Left kidney (tissue), 2 donors: ENCODE results near the gene GPR68. TPM values are rescaled to one million over a fixed set of nuclear protein-coding genes. Genes with fewer than 3 reads are reported as not detected.
"Not testable (repeated sequence)": the region's sequence is repeated elsewhere in the genome, so short reads cannot be mapped to it uniquely, and the experiment has no call there.

ENCODE experiments used
- DNase-seq: peaks from one replicate; pipeline ENCODE4 v3.0.0-alpha.2; 2013
- polyA plus RNA-seq: library from polyadenylated mRNA; unstranded; fragments of 120-200 nt; gene quantifications from one replicate; pipeline ENCODE4 v1.2.1, GENCODE V29; 2013; ENCODE audit not compliant: insufficient read length

The GPR68 gene
- polyA plus RNA-seq, 1 donor: 3.1 TPM

DNA sequence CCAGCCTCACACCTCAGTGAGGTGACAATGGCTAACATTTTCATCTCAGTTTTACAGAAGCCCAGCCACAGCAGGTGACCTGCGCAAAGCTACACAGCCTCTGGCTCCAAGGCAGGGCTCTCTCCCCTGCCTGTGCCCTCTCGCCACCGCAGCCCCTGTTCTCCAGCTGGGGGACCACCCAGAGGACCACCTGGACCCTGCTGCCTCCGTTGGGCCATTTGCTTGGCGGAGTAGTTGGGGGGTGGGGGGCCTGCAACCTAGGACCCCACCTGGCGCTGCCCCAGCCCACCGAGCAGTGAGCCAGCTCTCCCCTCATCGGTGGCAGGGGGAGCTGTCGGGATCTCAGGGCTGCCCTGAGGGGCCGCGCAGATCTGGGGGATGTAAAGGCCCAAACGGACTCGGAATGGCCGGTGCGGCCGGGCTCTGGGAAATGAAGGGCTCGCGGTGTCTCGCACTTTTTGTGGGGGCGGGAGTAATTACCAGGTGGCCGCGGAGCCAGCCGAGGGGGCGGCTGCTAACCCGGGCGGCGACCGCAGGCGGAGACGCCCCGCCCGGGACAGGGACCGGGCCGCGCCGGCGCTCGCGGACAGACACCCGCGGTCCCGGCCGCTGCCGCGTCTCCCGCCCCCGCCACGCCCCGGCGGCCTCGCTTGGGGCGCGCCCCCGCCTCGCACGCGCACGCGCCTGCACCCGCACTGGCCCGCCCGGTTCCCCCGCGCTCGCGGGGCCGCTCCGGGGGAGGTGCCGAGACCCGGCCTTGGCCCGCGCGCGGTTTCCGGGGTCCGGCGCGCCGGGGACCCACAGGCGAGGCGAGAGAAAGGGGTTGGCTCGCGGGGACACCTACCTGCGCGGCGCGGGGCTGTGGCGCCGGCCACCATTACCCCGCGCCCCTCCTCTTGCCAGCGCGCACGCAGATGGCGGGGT lies 8.6 kb upstream of the GPR68 start:
- no peak for DNase-seq

DNA sequence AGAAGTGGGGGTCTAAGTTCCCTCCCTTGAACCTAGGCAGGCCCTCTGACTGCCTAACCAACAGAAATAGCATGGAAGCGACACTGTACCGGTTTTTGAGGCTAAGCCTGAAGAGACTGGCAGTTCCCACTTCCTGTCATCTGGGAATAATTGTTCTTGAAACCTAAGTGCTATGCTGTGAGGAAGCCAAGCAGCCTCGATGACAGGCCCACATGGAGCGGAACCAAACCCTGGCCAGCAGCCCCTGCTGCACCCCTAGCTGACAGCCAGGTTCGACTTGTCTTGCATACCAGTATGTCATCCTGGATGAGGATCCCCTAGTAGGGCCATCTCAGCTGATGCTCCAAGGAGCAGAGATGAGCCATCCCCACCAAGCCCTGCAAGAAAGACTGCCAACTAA lies 6.4 kb upstream of the GPR68 start:
- DNase-seq: no peak

DNA sequence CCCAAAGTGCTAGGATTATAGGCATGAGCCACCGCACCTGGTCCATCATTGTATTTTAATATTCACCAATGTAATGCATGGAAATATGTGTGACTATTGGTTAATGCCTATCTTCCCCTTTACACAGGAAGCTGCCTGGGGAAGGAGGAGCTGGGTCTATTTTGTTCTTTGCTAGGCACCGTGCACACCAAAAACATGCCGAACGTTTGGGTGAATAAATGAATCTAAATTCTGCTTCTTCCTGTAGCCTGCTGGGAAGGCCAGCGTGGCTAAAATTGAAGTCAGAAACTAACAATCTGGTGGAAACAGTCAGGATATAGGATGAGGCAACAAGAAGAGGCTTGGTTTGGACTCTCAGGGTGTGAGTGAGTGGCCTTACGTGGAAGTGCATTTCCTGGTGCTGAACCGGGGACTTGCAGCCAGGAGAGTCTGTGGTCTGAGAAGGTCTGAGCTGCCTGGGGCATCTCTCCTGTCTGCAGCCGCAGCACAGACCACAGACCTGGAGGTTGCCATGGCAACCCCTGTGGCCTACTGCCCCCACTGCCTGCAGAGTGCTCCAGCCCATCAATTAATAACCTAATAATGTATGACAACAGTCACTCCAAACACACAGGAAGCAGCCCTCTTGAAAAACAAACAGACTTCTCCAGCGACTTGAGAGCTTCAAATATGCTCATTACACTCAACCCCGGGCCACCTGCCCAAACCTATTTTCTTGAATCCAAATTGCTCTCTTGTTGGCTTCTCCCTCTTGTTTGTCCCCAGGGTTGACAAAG lies 5.5 kb upstream of the GPR68 start:
- DNase-seq: no peak

DNA sequence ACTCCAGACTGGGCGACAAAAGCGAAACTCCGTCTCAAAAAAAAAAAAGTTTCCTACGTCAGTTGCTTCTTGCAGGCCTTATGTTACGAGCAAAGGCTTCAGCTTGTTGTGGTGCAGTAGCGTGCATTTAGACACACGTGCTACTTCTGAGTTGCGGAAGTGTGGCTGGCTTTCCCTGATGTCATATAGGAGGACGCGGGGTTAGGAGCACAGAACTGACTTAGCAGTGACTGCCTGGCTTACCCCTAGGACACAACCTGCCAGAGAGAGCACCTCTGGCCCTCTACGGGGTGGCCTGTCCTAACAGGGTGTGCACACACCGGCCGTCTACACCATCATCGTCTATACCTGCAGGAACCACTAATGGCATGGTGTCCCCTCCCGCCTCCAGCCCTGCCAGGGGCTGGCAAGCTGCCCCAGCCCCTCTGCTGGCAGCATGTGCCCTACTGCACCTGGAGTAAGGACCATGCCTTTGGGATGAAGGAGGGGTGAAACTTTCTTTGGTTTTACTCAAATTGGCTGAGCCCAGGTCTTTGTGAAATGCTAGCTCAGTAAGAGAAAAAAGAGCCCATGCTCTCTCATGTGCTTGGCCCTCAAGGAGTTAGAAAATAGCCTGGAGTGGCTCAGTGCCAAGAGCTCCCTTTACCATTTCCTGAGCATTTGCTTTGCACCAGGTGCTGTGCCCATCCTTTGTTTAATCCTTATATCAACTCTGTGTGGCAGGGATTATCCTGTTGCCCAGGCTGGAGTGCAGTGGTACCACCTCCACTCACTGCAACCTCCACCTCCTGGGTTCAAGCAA lies 1.7 kb upstream of the GPR68 start:
- no peak for DNase-seq

DNA sequence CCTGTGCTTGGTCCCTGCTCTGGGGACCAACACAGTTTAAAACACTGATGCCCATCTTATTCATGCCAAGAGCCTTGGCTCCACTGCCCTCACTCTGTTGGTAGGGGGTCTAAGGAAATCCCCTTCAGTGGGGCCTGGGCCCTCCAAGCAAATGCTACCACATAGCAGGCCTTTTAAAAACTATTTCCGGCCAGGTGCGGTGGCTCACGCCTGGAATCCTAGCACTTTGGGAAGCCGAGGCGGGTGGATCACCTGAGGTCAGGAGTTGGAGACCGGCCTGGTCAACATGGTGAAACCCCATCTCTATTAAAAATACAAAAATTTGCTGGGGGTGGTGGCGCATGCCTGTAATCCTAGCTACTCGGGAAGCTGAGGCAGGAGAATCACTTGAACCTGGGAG lies 1.1 kb upstream of the GPR68 start:
- DNase-seq: not testable (repeated sequence)

DNA sequence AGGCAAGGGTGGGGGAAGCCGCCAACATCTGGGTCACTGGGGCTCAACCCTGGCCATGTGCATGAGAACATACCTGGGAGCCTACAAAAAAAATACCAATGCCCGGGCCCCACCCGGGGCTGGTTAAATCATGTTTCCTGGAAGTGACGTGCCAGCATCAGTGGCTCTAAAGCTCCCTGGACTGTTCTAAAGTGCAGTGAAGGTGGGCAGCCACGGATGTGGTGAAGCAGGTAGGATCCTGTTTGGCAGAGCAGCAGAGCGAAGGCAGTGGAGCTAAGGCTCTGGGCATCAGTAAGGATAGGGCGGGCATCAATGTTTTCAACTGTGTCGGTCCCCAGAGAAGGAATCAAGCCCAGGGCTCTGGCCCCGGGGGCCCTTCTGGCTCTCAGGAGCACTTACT lies 525 bp upstream of the GPR68 start:
- no peak for DNase-seq

DNA sequence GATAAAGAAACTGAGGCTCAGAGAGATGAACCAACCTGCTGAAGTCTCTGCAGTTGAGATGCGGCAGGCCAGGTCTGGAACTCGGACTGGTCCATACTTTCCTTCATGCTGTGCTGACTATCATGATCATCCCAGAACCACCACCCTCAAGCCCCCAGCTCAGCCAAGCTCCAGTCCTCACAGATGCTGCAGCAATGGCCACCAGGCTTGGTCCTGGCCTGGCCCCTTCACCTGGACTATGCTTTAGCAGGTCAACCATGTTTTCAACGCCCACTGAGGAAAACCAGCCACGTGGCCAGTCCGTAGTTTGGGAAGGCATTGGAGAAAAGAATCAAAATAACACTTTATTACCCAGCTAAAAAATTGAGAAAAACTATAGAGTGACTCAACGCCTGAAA lies 1.4 kb downstream of the GPR68 start:
- DNase-seq: no peak

DNA sequence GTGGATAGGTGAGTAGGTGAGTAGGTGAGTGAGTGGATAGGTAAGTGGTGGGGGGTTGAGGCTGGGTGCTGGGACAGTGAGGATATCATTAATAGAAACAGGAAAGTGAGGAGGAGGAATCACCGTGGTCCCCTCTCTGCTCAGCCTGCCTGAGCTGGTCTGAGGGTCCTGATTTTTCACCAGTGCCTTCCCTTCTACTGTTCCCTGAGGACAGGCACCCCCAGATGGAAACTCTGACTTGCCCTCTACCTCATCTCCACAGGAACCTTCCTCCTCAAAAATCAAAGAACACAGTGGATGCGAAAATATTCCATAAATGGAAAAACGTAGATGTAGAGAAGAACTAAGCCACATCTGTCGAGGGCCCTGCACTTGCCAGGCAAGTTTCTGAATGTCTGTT lies 1.9 kb downstream of the GPR68 start:
- no peak for DNase-seq

DNA sequence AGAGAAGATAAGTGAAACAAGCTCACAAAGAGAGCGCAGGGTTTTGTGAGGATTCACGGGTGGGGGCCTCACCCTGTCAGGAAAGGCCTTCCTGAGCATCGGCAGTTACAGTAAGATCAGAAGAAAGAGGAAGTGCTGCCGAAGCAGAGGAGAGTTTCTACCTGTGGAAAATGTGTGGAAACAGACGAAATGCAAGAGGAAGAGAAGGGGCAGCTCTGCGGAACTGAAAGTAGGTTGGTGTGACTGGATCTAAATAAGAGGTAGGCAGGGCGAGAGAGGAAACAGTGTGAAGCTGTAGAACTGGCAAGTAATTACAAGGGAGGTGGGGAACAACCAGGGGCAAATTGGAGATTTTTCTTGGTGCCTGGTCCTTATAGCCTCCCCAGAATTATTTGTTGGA lies 2.6 kb downstream of the GPR68 start:
- no peak for DNase-seq

DNA sequence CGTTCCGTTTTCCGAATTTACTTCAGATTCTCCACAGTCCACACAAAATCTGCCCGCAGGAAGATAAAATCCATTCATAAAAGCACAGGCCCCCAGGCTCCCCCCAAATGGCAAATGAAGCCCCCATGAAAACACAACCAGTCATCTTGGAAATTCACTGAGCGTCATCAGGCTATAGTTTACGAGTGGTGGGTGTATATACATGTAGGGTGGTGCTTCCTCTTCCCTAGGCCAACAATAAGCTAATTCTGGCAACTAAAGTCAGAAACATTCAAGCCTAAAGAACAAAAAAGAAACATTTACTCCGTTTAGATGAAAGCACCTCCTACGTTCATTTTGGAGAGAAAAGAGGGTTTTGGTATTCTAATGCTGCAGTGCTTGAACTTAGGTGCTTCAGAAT lies 5.8 kb downstream of the GPR68 start:
- no peak for DNase-seq

DNA sequence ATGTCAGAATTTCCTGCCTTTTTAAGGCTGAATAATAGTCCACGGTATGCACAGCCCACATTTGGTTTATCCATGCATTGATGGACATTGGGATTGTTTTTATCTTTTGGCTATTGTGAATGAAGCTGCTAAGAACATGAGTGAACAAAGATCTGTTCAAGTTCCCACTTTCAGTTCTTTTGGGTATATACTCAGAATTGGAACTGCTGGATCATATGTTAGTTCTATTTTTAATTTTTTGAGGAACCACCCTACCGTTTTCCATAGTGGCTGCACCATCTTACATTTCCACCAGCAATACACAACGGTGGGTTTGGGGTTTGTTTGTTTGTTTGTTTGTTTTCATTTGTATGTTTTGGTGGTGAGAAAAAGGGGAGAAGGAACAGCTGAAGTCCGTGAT lies 6.4 kb downstream of the GPR68 start:
- DNase-seq: no peak

DNA sequence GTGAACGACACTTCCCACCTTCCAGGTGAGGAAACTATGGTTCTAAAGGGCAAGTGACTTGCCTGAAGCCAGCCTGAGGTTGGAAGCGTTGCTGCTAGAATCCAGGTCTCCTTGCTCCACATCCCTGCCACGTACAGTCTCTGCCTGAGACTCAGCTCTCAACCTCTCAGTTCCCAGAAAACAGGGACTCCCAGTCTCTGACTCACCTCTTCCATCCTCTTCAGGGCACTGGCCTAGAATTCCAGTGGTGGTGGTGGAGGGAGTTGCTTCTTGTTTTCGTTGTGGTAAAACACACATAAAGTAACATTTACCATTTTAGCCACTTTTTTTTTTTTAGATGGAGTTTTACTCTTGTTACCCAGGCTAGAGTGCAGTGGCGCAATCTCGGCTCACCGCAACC lies 7.3 kb downstream of the GPR68 start:
- no peak for DNase-seq

DNA sequence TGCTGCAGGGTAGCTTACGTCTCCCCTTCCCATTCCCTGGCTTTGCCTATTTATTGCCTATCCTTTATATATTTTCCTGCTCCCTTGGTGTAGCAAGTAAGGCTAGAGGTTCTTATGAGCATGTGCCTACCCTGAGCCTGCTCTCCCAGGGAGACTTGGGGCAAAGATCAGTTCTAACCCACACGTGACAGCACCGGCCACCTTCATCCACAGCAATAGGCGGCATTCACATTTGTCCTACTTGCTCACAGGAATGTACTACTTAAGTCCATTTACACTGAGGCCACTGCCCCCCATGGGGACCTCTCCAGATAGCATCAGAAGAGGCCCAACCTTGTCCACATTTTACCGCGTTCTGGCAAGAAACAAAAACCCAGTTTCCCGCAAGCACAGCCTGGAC lies 8.7 kb downstream of the GPR68 start:
- no peak for DNase-seq

DNA sequence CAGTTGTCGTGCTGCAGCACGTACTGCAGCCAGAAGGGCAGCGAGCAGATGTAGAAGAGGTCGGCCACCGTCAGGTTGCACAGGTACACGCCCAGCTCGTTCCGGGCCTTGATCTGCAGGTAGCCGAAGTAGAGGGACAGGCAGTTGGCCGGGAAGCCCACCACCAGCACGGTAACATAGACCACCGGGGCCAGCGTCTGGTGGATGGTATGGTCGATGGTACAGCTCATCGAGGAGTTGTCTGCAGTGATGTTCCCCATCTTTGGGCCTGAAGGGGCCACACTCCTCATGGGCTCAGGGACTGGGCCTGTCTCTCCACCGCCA lies 9.8 kb downstream of the GPR68 start:
- DNase-seq: no peak

DNA sequence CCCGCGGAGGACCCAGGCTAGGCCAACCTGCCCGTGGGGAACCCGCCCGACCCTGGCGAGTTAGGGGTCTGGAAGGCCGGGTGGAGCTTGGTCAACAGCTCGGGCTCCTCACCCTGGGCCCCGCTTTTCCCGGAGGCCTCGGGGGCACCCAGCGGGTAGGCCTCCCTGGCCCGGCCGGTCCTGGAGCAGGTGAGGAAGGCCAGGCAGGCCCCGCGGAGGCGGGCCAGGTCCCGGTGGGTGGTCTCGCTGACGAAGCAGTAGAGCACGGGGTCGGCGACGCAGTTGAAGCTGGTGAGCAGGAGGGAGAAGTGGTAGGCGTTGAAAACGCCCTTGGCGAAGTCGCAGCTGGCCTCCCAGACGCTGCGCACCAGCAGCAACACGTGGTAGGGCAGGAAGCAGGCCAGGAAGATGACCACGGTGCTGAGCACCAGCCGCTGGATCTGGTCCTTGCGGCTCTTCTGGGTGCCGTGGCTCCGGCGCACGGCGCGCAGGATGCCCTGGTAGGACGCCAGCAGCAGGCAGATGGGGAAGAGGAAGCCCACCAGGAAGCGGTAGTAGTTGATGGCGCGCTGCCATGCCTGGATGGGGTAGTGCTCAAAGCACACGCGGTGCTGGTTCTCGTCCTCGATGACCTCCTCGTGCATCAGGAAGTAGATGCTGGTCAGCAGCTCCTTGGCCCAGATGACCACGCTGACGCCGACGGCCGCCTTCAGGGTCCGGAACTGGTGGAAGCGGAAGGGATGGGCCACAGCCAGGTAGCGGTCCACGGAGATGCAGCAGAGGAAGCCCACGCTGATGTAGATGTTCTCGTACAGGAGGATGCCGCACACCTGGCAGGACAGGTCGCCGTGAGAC lies 10.3 kb downstream of the GPR68 start:
- DNase-seq: no peak

DNA sequence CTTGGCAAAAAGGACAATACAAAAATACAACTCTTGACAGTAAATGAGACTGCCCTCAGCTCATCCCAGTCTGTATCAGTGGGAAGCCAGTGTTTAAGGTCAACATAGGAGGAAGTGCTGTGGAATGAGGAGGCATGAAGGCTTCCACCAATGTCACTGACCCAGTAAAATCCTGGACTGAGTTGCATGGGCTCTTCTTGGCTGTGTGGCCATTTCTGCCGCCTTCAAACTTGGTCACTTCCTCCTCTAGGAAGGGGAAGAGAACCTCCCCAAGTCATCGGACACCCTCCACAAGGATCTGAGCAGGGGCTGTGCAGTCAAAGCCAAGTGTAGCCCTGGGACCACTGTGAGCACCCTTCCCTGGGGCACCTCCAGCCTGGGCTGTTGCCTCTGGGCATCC lies 11.9 kb downstream of the GPR68 start:
- no peak for DNase-seq

DNA sequence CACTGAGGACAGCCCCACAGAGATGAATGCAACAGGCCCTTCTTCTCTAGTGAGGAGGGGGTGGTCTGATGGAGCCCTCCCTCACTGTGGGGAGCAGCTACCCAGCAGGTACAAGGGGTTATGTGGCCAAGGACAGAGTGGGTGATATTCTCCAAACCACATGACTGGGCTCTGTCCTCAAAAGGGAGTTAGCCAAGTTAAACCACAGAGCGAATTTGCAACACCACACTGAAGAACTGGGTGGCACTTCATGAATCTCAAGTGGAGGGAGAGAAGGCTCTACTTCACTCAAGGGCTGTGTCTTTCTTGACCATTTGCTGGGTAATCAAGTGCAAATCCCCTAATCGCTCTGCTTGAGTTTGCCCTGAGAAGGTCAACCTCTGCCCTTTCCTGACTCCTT lies 12.5 kb downstream of the GPR68 start:
- no peak for DNase-seq

DNA sequence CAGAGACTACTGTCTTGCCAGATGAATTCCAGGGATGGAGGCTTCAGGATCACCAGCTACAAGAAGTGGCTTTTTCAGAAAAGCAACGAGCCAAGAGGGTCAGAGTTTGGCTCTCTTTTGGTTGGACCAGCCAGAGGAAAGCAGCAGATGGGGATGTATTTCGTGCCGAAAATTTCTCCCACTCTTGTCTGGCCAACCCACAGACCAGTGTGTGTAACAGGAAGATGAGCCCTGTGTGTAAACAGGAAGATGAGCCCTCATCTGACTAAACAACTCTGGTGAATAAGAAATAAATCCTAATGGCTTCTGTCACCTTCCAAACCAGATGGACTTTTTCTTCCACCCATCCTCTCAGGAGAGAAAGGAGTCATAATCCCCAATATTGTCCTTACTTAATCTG lies 13.1 kb downstream of the GPR68 start:
- DNase-seq: no peak

DNA sequence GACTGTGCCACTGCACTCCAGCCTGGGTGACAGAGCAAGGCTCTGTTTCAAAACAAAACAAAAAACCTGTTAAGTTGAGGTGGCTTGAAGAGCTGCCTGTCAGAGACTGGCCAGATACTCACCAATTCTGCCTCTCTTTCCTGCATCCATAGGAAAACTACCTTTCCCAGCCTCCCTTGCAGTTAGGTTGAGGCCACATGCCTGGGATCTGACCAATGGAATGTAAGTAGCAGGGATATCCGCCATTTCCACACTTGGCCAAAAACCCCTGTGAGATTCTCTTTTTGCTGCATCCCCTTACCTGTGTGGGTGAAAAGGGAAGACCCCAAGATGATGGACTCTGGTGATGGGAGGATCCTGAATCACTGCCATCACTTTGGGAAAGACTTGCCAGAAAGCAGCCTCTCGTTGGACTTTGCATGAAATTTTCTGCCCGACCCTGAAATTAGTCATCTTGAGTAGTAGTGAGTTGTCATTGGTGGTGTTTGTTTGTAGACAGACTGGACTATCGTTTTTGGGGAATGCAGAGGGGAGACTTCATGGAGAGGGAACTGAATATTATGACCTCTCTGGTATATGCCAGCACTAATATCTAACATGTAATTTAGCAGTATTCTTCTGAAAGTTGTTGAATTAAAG lies 14.0 kb downstream of the GPR68 start:
- no peak for DNase-seq

DNA sequence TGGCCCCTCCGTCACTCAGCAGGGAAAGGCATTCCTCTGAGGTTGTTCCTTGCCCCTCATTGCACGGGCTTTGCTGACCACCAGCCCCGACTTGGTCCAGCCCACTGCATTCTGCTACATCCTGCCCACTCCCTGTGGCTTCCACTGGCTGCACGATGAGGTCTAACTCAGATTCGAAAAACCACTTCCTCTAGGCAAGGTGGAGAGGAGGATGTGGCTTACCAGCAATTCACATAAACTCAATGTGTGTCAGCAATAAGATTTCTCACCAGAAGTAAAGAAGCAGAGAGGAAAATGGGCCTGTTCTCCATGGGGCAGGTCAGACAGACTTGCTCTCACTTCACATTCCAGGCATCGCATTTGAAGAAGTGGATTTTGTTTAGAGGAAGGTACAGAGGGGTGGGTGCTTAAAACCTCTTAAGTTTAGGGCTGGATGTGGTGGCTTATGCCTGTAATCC lies 14.7 kb downstream of the GPR68 start:
- no peak for DNase-seq

DNA sequence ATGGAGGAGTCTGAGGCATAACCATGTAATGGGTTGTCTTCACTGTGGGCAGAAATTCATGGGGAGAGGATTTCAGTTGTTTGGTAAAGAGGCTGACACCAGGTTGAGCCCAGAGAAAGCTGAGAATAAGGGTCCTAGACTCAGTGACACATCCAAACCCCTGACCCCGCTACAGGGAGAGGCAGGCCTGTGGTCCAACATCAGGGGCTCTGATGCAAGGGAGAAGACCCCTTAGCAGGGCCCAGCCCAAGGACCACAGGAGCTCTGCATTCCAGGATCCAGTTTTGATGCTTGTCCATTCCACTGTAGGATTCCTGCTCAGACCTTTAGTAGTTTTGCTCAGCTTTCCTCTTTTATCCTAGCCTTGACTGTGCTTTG lies 15.5 kb downstream of the GPR68 start:
- DNase-seq: no peak
